ENCODE results near the gene KLC4.

DNA sequence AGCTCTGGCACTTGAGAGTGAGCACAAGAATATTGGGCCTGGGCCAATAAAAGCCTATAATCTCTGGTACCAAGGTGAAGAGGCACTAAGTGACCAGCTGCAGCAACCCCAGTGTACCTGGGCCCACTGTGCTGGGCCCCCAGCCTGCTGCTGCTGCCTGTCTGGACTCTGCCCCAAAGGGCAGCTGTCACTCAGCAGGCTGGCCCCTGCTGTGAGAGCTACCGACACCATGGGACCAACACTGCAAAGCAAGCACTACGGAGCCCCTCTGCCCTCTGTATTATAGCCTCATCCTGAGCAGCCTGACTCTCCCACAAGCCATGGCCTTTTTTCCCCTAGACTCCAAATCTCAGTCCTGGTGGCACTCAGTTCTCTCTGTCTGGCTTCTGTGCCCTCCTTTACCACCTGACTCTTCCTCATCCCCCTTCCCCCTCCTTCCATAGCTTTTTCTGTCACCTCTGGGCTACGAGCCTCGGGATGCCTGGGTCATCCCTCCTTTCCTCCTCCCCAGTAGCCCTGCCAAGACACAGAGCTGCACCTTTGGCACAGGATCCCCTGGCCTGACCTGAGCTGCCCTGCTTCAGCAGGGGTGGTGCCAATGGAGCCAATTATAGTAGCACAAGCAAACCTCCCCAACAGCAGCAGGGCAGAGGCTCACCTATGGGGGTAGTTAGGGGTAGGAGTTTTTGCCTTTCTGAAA, 23.8 kb upstream of the KLC4 start:
- TF ChIP-seq, protein P1, sequence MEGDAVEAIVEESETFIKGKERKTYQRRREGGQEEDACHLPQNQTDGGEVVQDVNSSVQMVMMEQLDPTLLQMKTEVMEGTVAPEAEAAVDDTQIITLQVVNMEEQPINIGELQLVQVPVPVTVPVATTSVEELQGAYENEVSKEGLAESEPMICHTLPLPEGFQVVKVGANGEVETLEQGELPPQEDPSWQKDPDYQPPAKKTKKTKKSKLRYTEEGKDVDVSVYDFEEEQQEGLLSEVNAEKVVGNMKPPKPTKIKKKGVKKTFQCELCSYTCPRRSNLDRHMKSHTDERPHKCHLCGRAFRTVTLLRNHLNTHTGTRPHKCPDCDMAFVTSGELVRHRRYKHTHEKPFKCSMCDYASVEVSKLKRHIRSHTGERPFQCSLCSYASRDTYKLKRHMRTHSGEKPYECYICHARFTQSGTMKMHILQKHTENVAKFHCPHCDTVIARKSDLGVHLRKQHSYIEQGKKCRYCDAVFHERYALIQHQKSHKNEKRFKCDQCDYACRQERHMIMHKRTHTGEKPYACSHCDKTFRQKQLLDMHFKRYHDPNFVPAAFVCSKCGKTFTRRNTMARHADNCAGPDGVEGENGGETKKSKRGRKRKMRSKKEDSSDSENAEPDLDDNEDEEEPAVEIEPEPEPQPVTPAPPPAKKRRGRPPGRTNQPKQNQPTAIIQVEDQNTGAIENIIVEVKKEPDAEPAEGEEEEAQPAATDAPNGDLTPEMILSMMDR (IDR thresholded peaks at IDR 0.05), result no peak
- no peak for TF ChIP-seq ZFX (IDR thresholded peaks at IDR 0.05; ENCODE audit: borderline replicate concordance)

All from 22Rv1 (cell line).